HG02610 (cell line): ENCODE results near the gene KCNQ5.
A peak's percentile ranks its signal among the peaks of the same experiment; 100 is the strongest.

Experiments used
- ATAC-seq: cut with Tn5 transposase; IDR thresholded peaks from one replicate; pipeline ENCODE4 v1.9.1; 2021; ENCODE audit warnings: mild to moderate bottlenecking, moderate library complexity; ENCODE audit not compliant: unreplicated experiment

Gene KCNQ5

DNA sequence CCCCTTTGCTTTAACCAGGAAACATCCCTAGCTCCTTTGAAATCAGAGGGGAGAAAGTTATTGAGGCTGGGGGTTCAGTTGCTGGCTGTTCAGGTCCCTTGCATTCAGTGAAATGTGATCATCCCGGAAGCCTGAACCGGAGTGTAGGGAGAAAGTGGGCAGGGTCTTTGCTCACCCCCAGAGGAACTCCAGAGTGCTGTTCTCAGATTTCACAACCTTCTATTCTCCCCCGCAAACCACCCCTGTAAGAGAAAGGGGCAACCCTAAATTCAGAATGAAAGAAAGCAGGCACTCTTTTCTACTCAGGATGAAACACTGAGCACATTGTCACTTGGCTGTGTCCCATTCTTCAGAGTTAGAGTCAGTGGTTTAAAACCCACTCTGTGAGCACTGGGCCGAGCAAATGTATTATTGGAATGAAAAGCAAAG, 463.6 kb downstream of the KCNQ5 start:
- peak; percentile 88 for ATAC-seq

DNA sequence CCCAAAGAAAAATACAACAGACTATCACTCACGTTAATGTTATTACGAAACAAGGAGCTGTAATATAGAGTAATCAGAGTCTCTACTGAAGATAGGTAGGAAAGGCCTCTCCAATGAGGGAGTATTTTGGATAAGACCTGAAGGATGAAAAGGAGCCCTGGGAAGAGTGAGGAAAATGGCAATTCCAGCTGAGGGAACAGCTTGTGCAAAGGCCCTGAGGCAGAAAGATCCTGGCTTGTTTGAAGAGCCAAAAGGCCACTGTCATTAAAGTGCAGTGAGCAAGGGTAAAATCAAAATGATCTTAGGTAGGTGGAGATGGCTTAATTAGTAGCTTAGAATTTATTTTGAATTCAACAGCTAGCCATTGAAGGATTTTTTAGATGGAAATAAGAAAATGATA, 464.9 kb downstream of the KCNQ5 start:
- no peak for ATAC-seq

DNA sequence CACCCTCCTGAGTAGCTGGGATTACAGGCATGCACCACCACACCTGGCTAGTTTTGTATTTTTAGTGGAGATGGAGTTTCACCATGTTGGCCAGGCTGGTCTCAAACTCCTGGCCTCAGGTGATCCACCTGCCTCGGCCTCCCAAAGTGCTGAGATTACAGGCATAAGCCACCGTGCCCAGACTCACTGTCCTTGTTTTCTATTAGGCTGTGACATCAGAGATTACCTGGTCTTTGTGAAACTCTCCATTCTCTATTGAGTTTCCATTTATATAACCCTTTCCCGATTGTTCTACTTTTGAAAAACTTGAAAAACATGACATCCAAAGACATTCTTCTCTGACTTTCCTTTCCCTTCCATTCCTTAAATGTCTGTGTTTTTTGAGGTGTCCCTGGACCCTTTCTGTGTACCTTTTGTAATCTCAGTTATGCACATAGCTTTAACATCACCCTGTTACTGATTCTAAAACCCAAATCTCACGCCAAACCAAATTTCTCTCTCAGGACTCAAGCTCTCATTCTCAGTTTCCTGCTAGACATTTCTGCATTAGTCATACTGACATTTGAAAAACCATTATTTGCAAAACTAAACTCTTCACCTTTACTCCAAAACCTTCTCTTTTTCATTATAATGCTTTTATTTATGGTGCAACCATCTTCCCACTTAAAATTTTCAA, 466.4 kb downstream of the KCNQ5 start:
- peak; percentile 69 for ATAC-seq

DNA sequence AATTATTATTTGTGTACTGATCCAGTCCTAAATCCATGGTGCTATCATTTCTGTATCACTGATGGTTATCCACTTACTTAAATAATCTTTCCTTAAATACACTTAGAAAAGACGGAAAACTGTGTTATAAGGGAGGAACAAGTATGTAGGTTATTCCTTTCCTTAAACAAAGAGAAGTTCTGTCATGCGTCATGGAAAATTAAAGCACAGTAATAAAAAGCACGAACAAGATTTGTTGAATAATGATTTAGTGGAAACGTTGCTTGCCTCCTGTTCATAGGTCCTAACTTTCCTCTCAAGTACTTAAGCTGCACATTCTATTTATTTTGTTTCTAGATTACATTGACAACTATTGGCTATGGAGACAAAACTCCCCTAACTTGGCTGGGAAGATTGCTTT, 483.1 kb downstream of the KCNQ5 start:
- ATAC-seq = no peak

DNA sequence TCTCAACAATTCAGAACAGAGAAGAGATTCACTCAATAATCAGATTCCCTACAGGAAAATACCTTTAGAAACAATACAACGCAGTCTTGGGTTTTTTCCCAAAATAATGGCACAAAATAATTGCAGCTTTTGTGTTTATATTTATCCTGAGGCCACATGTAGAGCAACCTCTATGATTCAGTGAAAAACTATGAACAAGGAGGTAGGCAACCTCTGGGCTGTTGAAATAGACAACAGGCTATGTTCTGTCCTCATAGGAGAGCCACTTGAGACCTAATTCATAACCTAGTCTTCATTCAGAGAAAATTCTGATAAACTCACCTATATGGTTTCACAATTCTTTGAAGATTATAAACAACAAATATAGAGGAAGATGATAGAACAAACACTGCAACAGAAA, 485.2 kb downstream of the KCNQ5 start:
- no peak for ATAC-seq

DNA sequence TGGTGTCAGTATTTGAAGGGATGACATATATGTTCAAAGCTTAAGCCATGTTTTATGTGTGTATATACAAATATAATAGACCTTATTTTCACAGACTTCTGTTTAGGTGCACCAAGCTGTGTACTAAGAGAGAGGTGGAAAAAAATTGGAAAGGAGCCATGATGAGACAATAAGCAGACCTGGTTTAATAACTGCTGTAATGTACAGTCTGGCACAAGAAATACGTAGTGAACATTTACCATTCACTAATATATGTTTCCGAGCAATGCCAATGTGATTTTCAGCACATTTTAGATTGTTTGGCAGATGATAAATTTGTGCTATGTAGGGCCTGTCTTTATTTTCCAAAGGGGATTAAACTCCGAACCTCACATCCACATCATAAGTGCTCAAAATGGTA, 487.1 kb downstream of the KCNQ5 start:
- no peak for ATAC-seq

DNA sequence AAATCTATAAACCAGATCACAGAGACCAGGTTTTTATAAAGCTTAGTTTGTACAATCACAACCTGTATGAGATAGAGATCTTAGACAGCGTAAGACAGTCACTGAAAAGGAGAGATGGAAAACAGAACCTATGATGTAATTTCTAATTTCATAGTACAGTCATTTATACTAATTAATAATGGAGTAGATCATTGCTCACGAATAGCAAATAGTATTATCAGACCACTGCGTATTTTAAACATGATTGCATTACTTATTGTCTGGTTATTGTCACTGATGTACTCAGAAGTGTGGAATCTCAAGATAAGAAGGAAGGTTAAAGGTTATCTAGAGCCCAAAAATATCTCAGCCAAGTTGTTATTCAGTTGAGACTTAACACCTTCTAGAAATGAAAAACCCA, 487.8 kb downstream of the KCNQ5 start:
- ATAC-seq = no peak

DNA sequence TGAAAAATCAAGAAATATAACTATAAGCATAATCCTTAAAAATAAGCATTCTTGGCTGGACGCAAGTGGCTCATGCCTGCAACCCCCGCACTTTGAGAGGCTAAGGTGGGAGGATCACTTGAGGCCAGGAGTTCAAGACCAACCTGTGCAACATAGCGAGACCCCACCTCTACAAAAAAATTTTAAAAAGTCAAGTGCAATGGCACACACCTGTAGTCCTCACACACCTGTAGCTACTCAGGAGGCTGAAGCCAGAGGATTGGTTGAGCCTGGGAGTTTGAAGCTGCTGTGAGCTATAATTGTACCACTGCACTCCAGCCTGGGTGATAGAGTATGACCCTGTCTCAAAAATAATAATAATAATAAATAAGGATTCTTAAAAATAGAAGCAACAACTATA, 494.5 kb downstream of the KCNQ5 start:
- ATAC-seq = no peak

DNA sequence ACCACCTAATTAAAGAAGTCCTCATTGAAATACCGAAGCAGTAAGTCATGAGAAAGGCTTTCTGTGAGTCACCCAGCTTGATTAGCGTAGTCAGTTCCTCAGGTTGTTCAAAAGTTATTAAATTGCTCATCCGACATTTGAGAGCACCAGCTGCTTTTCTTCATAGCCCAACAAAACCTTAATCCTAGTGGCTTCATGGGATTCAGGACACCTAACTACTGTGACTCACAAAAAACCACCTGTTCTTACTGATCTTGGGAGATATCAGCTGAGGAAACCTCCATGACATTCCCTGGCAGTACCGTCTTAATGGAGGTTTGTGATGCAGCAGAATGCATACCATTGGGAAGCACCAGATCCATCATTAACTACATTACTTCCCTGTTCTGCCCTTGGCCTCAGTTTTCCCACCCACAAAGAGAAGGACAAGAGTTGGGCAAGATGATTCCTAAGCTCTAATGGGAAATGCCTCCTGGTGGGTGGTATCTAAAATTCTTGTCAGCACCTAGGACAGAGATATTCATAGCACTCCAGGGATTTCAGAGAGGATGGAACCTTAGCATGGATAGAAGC, 499.6 kb downstream of the KCNQ5 start:
- no peak for ATAC-seq

DNA sequence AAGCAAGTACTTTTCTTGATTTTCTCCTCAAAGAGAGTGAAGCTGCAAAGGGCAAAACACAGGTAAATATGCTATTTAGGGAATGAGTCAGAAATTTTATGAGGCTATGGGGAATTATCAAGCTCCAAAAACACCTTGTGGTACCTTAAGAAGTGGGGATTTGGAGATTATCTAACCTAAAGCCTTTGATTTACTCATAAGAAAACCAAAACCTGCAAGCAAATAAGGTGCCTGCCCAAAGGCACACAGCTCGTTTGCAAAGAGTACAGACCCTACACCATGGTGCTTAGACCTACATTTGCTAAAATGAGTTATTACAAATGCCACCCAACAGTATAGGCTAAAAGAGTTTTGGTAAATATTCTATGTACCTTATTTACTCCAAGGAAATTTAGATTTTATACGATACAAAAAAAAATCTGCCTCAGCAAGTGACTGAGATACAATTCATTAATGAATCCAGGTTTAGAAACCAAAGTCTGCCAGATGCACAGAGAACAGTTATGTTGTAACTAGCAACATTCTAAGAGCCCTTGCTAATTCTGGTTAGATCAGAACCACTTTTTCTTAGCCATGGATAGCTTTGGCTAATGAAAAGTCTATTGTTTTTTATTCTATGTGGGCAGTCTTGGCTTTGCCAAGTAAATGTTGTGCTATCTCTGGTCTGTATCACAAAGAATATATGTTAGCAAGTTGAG, 501.9 kb downstream of the KCNQ5 start:
- peak; percentile 93 for ATAC-seq

DNA sequence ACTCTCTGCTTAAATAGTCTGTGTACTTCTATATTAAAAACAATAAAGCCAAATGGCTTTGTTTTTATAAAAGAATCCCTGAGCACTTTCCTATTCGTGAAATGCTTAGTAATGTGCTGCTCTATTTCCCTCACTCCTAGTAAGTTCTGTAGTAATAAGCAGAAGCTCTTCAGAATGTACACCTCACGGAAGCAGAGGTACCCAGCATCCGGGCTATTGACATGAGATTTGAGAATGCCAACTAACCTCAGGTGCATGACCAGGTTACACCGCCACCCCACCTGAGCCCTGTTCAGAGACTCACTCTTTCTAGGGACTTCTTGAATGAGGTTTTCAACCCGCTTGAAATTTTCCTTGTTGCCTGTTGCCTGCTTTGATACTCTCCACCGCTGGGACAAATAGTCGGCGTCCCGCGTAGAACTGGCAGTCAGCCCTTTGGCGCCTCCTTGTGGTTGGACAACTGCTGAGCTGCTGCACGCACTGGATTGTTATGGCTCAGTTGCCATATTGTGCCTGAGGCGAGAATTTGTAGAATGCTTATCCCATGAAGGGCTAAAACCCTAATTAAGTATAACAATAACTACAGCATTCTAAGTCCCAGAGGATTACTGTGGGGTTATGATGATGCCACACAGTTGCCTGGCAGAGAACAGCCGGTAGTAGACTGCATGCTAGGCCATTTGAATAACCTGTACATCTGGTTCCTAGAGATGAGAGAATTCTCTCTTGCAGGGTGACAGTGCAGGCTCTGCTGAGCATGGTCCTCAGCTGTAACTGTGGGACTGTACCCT, 508.0 kb downstream of the KCNQ5 start:
- ATAC-seq = peak; percentile 92

DNA sequence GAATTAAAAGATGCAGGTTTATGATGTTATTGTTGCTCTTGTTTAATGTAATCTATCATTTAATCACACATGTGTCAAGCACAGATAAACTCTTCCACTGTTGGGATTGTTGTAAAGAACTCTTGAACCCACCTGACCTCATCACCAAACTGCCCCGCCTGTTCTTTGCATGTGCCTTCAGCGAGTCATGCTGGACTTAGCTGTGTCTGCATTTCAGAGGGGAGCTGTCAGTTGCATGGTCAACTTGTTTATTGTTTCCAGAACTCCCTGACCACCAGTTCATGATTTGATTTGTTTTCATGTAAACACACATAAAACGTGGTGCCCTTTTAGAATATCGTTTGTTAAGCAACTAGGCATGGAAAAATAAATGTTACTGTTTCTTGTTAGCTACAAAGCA, 509.8 kb downstream of the KCNQ5 start:
- ATAC-seq = no peak

DNA sequence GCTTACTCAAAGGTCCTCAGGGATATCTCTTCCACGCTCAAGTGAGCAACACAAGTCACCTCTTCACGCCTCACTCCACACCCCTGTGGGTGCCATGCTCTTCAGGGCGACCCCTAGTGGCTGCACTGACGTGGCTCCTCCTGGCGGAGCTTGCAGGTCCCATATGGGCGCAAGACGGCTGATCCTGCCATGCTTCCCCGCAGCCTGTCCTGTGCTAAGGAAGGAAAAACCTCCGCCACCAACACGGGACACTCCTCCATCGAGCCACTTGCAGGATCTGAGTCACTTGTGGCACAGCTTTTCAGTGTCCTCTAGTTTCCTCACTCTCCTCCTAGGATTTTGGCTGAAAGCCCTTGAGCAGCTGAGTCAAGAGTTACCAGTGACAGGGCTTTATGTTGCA, 512.7 kb downstream of the KCNQ5 start:
- ATAC-seq = no peak

DNA sequence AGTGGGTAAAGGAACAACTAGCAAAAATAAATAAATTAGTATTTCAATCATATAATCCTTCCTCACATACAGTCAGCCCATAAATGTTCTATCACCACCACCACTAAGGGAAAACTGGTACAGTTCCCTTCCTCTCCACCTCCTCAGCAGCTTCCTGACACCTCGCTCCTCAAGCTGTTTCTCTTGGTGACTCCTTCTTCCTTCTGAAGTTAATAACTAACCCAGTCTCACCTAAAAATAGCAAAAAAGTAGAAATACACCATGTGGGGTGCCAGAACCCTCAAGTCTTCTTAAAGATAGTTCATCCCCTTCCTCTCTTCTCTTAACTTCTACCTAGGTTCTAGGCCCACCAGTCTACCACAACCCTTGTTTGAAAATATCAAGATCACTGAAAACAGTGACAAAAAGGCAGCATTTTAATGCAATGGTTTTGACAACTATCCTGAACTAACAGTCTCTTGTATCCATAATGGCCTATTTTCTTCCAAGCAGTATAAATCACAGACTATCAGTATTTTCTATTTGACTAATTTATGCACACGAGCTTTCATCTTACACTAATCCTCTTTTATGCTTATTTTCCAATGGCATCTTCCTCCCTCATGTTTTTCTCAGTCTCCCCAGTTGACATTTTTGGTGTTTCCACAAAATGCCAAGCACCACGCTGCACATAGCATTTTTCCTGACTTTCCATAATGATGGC, 518.0 kb downstream of the KCNQ5 start:
- ATAC-seq = no peak

DNA sequence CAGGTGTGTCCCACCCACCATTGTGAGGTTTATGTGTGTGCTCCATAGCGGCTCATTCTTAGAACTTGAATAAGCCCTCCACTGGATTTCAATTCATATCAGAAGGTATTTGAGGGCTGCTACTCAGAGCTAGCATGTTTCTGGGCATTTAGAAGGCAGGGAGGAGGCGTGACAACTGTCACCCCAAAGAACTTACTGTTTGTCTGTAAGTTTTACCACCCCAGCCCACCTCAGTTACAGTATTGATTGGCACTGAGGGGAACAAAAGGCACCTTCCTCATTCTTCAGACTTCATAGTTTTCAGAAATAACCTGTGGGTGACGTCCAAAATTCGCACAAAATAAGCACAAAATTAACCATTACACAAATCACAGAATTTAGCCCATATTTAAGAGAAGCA, 521.7 kb downstream of the KCNQ5 start:
- ATAC-seq = no peak

DNA sequence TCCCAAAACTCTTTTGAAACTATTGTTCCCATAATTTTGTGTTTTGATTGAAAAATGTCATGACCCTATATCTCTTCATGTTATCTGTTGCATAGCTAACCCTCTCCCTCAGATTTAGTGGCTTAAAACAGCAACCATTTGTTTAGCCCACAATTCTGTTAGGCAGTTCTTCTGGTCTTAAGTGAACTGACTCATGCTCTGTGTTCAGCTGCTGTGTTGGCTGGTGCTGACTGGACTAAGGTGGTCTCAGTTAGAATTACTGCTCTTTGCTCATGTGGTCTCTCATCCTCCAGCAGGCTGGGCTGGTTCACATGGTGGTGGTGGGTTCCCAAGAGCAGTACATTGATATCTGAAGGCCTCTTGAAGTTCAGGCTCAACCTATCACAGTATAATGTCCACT, 522.7 kb downstream of the KCNQ5 start:
- no peak for ATAC-seq

DNA sequence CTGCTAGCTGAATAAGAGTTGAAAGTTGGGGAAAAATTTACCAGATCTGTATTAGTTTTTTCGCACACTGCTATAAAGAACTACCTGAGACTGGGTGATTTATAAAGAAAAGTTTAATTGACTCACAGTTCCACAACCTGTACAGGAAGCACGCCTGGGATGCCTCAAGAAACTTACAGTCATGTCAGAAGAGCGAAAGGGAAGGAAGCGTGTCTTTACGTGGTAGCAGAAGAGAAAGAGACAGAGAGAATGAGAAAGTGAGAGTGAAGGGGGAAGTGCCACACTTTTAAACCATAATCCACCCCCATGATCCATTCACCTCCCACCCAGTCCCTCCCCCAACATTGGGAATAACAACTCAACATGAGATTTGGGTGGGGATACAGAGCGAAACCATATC, 523.8 kb downstream of the KCNQ5 start:
- ATAC-seq = peak; percentile 93

DNA sequence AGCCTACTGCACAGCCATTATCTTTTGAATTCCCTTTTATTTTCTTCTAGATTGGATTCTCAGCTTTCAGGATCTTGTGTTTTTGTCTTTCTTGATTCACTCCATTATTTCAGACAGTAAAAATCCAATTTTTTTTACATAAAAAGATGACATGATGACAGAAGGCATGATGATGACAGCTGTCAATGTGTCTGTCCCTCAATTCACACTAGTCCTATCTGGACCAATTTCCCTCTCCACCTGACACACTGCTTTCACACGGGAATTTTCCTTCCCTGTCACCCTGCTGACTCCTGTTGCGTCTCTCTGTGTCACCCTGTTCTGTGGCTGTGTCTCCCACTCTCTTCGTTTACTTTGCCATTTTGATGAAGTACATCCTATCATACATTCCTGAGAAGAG, 529.9 kb downstream of the KCNQ5 start:
- ATAC-seq = no peak

DNA sequence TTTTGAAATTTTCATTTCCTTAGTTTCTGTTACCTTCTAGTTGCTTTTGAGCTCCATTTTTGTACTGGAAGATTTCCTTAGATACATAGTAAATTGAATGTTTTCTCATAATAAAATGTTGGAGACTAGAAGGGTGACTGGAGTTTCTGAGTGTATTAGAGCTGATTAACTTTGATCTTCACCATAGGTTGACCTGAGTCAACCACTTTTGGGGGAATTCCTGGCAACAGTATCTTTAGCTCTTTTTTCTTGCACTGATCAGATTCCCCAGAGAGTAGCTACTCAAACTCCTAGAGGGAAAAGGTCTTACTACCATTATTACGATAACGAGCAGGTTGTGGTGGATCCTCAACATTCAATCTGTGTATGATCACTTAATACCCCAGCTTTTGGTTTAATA, 530.7 kb downstream of the KCNQ5 start:
- ATAC-seq = peak; percentile 73

DNA sequence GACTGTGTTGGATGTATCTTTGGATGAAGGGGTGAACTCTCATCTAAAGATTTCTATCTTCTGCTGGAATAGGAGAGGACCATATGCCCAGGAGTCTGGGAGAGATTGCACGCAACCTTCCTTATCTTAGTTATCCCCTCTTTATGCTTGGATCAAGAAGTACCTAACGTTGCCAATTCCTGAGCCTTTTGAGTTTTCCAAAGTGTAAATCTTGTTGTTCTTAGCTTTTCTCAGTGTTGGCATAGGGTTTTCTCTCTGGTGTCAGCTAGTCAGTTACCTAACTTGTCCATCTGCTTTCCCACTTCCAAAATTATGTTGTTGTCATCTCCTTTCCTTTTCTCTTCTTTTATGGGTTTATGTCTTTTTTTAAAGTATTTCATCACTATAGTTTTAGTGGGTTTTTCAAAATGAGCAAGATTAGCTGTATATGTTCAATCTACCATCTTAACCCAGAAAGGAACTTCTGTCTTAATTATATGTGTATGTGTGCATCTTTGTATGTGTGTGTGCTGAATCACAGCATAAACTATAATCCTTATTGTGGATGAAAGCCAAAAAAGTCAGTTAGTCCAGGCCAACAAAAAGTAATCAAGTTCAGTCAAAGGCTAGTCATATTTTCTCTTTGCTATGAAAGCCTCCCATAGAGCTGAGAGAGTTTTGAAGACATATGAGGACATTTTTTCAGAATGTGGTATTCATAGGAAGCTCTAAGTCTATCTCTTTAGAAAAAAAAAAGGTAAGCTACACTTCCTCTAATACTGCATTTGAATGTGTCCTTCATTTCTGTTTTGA, 531.3 kb downstream of the KCNQ5 start:
- ATAC-seq = no peak
